ENCODE measurements around the gene CIROP.

The CIROP gene

DNA sequence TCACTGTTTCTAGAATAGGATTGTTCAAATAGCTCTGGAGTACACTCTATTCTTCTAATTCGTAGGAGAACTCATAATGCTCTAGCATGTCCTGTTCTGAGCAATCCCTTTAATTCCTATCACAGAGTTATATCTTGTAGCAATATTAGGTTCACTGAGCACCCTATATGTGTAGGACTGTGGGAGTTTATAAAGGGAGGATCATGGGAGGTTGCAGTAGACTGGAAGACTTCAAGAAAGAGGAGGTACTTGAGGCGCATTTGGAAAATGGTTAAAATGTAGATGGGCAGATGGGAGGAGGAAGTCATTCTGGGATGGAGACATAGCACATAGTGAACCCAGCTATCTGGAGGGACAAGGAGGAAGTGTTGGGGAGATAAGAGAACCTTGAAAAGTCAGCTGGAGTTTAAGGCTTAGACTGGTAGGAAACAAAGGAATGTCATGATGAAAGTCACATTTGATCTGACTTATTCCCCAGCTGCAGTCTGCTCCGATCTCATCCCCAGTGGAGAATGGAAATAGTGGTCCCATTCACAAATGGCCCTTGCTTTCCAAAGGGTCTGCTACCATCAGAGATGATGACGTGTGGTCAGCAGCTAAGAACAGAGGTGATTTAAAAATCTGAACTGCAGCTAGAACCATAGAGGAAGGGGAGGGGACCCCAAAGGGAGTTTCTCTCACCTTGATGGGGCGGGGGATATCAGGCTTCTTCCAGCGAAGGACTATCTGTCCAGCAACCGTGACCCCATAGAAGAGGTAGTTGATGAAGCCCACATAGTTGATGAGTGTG is 24.4 kb upstream of the CIROP start:
- Histone ChIP-seq H3K27ac (ENCODE audit: low read length) (no peak overlapping the region), H3K9ac (ENCODE audit: low read depth, low read length) (no peak overlapping the region), H3K4me1 (ENCODE audit: insufficient read depth, low read length) (no peaks in the 10 kb centered on the region; the same call in 1 of the 2 replicates), H3K27me3 (ENCODE audit: insufficient read depth, low read length) (no peaks in the 10 kb centered on the region), H3K9me3 (ENCODE audit: insufficient read depth, low read depth, low read length) (no peaks in the 10 kb centered on the region), H3K4me3 (ENCODE audit: low read length) (no peak overlapping the region), H3K36me3 (ENCODE audit: insufficient read depth, low read depth, low read length) (peaks cover 58% of the 10 kb centered on the region)

DNA sequence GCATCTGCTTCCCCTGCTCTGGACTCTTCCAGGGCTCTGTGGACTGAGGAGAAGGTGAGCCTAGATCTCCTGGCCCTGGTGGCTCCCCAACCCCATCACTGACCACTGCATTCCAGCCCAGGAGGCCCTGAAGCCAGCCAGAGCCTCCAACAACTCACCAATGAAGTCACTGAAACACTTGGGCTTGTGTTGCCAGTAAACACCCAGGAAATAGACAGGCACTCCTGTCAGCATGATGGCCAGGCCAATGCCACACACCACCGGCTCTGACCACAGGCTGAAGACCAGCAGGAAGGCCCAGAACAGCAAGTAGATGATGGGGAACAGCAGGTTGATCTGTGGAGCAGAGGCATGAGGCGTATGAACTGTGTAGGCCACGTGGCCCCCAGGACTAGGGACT is 23.1 kb upstream of the CIROP start:
- H3K4me1 ChIP-seq (ENCODE audit: insufficient read depth, low read length) = no peaks in the 10 kb centered on the region; the same call in 1 of the 2 replicates
- no peaks in the 10 kb centered on the region for H3K9me3 ChIP-seq (ENCODE audit: insufficient read depth, low read depth, low read length)
- H3K27me3 ChIP-seq (ENCODE audit: insufficient read depth, low read length) = no peaks in the 10 kb centered on the region
- H3K36me3 ChIP-seq (ENCODE audit: insufficient read depth, low read depth, low read length) = peaks cover 51% of the 10 kb centered on the region
- H3K27ac ChIP-seq (ENCODE audit: low read length) = no peak overlapping the region
- H3K9ac ChIP-seq (ENCODE audit: low read depth, low read length) = no peak overlapping the region
- H3K4me3 ChIP-seq (ENCODE audit: low read length) = no peak overlapping the region

DNA sequence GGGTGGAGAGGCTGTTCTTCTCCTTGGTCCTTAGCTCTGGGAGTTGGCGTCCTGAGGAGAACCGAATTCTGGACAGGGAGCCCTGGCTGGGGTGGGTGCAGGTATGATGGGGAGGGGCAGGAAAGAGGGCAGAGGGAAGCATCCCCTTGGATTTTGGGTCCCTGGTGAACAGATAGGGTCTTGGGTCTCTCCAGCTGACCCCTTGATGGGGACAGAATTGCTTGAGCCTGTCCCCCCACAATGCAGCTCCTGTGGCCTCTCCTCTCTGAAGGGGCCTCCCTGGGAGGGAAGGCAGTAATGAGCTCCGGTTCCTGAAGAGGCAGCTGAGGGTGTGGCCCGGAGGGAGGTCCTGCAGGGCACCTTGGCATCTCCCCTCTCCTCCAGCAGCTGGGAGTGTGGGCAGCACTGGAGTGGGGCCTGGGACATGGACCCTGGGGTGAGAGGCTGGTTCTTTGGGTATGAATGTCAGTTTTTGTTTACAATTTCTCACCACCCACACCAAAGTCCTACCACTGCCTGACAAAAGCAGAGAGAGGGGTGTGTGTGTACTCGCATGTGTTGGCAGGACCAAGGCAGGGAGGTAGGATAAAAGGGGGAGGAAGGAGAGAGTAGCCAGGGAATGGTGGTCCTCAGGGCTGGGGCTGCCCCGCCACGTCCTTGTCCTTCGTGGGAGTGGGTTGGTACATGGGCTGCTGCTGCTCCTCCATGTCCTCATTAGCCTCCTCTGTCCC is 21.9 kb upstream of the CIROP start:
- Histone ChIP-seq H3K27ac (ENCODE audit: low read length) (no peak overlapping the region), H3K4me3 (ENCODE audit: low read length) (no peak overlapping the region), H3K9me3 (ENCODE audit: insufficient read depth, low read depth, low read length) (no peaks in the 10 kb centered on the region), H3K27me3 (ENCODE audit: insufficient read depth, low read length) (no peaks in the 10 kb centered on the region), H3K4me1 (ENCODE audit: insufficient read depth, low read length) (peaks cover 5% of the 10 kb centered on the region; the same call in 1 of the 2 replicates), H3K36me3 (ENCODE audit: insufficient read depth, low read depth, low read length) (peaks cover 51% of the 10 kb centered on the region), H3K9ac (ENCODE audit: low read depth, low read length) (no peak overlapping the region)

GRCh38 chr14:23125933-23126524 is 21.2 kb upstream of the CIROP start:
- H3K9ac ChIP-seq (ENCODE audit: low read depth, low read length) = no peak overlapping the region
- H3K4me3 ChIP-seq (ENCODE audit: low read length) = no peak overlapping the region
- no peaks in the 10 kb centered on the region for H3K9me3 ChIP-seq (ENCODE audit: insufficient read depth, low read depth, low read length)
- H3K36me3 ChIP-seq (ENCODE audit: insufficient read depth, low read depth, low read length) = peaks cover 44% of the 10 kb centered on the region
- peaks cover 10% of the 10 kb centered on the region; the same call in 1 of the 2 replicates for H3K4me1 ChIP-seq (ENCODE audit: insufficient read depth, low read length)
- H3K27me3 ChIP-seq (ENCODE audit: insufficient read depth, low read length) = no peaks in the 10 kb centered on the region
- H3K27ac ChIP-seq (ENCODE audit: low read length) = no peak overlapping the region

DNA sequence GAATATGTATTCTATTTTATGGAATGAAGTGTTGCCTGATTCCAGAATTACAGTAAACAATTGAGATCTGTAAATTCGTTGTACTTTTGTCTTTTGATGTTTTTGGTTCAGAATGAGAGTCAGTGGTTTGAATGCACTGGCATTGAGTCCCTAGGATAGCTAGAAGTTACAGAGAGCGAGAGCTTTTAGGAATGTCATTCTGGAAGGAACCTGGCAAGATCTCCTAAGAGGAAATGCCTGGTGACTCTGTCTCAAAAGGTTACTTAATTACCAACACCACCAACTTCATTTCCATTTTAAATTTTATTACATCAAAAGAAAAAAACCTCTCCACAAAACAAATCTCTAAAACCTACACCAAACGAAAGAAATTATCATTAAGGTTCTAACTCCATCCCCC is 20.2 kb upstream of the CIROP start:
- Histone ChIP-seq H3K4me1 (ENCODE audit: insufficient read depth, low read length) (peaks cover 16% of the 10 kb centered on the region), H3K27me3 (ENCODE audit: insufficient read depth, low read length) (no peaks in the 10 kb centered on the region), H3K36me3 (ENCODE audit: insufficient read depth, low read depth, low read length) (peaks cover 34% of the 10 kb centered on the region), H3K27ac (ENCODE audit: low read length) (no peak overlapping the region), H3K9me3 (ENCODE audit: insufficient read depth, low read depth, low read length) (no peaks in the 10 kb centered on the region), H3K4me3 (ENCODE audit: low read length) (no peak overlapping the region), H3K9ac (ENCODE audit: low read depth, low read length) (no peak overlapping the region)

DNA sequence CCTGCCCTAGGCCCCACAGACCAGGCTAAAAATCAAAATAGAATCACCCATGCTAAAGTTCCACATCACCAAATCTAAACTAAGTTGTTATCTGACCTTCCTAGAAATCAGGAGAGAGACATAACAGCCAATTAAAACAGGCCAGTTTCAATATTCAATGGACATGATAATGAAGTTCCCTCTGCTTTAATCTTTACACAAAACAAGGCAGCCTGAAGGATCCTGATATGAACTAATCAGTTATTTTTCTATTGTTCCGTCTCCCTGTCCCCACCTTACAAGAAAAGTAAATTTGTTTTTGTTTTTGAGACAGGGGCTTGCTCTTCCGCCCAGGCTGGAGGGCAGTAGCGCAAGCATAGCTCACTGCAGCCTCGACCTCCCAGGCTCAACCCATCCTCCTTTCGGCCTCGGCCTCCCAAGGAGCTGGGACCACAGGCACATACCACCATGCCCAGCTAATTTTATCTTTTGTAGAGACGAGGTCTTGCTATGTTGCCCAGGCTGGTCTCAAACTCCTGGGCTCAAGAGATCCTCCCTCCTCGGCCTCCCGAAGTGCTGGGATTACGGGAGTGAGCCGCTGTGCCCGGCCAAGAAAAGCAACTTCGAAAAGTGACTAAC is 19.7 kb upstream of the CIROP start:
- H3K36me3 ChIP-seq (ENCODE audit: insufficient read depth, low read depth, low read length) = peaks cover 28% of the 10 kb centered on the region
- no peak overlapping the region for H3K27ac ChIP-seq (ENCODE audit: low read length)
- H3K27me3 ChIP-seq (ENCODE audit: insufficient read depth, low read length) = no peaks in the 10 kb centered on the region
- H3K9ac ChIP-seq (ENCODE audit: low read depth, low read length) = no peak overlapping the region
- no peak overlapping the region for H3K4me3 ChIP-seq (ENCODE audit: low read length)
- H3K4me1 ChIP-seq (ENCODE audit: insufficient read depth, low read length) = peaks cover 20% of the 10 kb centered on the region
- H3K9me3 ChIP-seq (ENCODE audit: insufficient read depth, low read depth, low read length) = no peaks in the 10 kb centered on the region

DNA sequence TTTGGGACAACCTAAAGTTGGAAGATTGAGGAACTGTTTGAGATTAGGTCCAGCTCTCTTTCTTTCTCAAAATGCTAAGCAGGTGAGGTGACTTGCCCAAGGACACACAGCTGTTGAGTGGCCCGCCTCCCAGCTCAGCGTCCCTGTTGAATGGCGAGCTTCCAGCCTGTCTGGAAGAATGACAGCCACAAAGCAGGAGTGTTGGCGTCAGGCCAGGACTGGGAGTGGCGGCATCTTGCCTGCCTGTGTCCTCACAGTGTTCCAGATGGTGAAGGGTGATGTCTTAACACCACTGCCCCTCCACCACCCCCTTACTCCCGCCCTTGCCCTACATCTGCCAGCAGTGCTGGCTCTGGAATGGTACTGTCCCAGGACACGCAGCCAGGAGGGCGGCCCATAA is 18.6 kb upstream of the CIROP start:
- Histone ChIP-seq H3K9ac (ENCODE audit: low read depth, low read length) (no peak overlapping the region), H3K9me3 (ENCODE audit: insufficient read depth, low read depth, low read length) (no peaks in the 10 kb centered on the region), H3K27me3 (ENCODE audit: insufficient read depth, low read length) (no peaks in the 10 kb centered on the region), H3K36me3 (ENCODE audit: insufficient read depth, low read depth, low read length) (peaks cover 18% of the 10 kb centered on the region), H3K4me3 (ENCODE audit: low read length) (no peak overlapping the region), H3K27ac (ENCODE audit: low read length) (no peak overlapping the region), H3K4me1 (ENCODE audit: insufficient read depth, low read length) (peaks cover 20% of the 10 kb centered on the region)

DNA sequence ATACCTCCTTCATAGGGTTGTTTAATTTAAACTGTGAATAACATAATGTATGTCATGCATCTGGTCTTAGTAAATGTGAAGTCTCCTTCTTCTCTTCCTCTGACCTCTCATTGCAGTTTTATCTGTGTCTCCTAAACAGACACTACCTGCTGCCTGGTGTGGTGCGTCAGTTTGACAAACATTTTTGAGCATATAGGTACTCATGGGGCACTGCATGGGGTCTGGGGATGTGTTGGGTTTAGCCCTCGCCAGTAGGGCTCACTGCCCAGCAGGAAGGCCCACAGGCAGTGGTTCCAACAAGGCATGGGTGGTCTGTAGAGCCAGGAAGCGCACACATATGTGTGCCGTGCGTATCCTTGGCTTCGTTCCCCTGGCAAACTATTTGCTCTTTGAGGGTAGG is 17.3 kb upstream of the CIROP start:
- no peak overlapping the region for H3K27ac ChIP-seq (ENCODE audit: low read length)
- peaks cover 20% of the 10 kb centered on the region for H3K4me1 ChIP-seq (ENCODE audit: insufficient read depth, low read length)
- H3K9me3 ChIP-seq (ENCODE audit: insufficient read depth, low read depth, low read length) = no peaks in the 10 kb centered on the region
- H3K36me3 ChIP-seq (ENCODE audit: insufficient read depth, low read depth, low read length) = peaks cover 6% of the 10 kb centered on the region; the same call in 1 of the 2 replicates
- H3K27me3 ChIP-seq (ENCODE audit: insufficient read depth, low read length) = no peaks in the 10 kb centered on the region
- H3K4me3 ChIP-seq (ENCODE audit: low read length) = no peak overlapping the region
- no peak overlapping the region for H3K9ac ChIP-seq (ENCODE audit: low read depth, low read length)

GRCh38 chr14:23121361-23121771 is 16.6 kb upstream of the CIROP start:
- no peaks in the 10 kb centered on the region for H3K9me3 ChIP-seq (ENCODE audit: insufficient read depth, low read depth, low read length)
- H3K27ac ChIP-seq (ENCODE audit: low read length) = no peak overlapping the region
- no peak overlapping the region; the same call in 1 of the 2 replicates for H3K9ac ChIP-seq (ENCODE audit: low read depth, low read length)
- H3K36me3 ChIP-seq (ENCODE audit: insufficient read depth, low read depth, low read length) = no peaks in the 10 kb centered on the region
- H3K4me1 ChIP-seq (ENCODE audit: insufficient read depth, low read length) = peaks cover 20% of the 10 kb centered on the region
- no peak overlapping the region for H3K4me3 ChIP-seq (ENCODE audit: low read length)
- no peaks in the 10 kb centered on the region for H3K27me3 ChIP-seq (ENCODE audit: insufficient read depth, low read length)

DNA sequence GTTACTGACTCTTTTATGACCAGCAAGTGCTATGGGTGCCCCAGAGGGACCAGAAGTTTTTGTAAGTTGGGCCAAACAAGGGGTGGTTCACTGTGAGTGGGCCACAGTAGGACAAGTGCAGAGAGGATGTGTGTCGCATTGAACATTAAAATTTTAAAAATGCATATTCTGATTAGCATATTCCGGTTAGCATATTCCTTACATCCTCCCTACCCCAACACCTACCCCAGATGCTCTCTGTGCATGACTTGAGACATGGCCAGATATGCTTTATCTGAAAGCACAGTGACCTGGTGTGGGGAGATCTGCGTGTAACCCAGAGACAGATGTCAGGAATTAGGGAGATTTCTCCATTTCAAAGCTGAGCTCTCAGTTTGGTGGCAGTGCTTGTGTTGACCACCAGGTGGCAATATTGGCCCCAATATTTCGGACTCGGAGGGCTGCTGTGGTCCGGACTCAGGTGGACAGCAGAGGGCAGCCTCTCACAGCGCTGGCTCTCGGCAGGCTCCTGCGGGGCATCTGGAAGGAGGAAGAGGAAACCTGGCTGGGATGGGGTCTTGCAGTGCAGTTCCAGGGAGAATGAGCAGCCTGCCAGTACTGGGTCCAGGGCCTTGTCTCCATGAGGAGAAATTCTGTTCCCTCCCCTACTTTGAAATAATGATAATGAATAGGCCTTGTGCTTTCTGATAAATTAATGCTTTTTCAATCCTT is 15.9 kb upstream of the CIROP start:
- peaks cover 20% of the 10 kb centered on the region for H3K4me1 ChIP-seq (ENCODE audit: insufficient read depth, low read length)
- H3K9ac ChIP-seq (ENCODE audit: low read depth, low read length) = no peak overlapping the region
- no peak overlapping the region for H3K4me3 ChIP-seq (ENCODE audit: low read length)
- H3K27ac ChIP-seq (ENCODE audit: low read length) = no peak overlapping the region
- no peaks in the 10 kb centered on the region for H3K27me3 ChIP-seq (ENCODE audit: insufficient read depth, low read length)
- no peaks in the 10 kb centered on the region for H3K9me3 ChIP-seq (ENCODE audit: insufficient read depth, low read depth, low read length)
- no peaks in the 10 kb centered on the region for H3K36me3 ChIP-seq (ENCODE audit: insufficient read depth, low read depth, low read length)

Measured in iPS-20b (cell line).